AG10803 (cell line): Measurements from ENCODE around the gene MRPL52.

ENCODE experiments used
- DNase-seq: peaks from one replicate; pipeline ENCODE4 v3.0.0; 2010; ENCODE audit warnings: low read depth
- H3K4me3 ChIP-seq: 2 replicates; pipeline ENCODE4 v1.5.1; 2011; ENCODE audit warnings: mild to moderate bottlenecking, low read length, control low read depth
- TF ChIP-seq, protein P1 (sequence below): conservative IDR thresholded peaks from 2 replicates; pipeline ENCODE4 v1.5.1; 2011; ENCODE audit warnings: mild to moderate bottlenecking, low read length, control low read depth, inconsistent platforms

Gene MRPL52

DNA sequence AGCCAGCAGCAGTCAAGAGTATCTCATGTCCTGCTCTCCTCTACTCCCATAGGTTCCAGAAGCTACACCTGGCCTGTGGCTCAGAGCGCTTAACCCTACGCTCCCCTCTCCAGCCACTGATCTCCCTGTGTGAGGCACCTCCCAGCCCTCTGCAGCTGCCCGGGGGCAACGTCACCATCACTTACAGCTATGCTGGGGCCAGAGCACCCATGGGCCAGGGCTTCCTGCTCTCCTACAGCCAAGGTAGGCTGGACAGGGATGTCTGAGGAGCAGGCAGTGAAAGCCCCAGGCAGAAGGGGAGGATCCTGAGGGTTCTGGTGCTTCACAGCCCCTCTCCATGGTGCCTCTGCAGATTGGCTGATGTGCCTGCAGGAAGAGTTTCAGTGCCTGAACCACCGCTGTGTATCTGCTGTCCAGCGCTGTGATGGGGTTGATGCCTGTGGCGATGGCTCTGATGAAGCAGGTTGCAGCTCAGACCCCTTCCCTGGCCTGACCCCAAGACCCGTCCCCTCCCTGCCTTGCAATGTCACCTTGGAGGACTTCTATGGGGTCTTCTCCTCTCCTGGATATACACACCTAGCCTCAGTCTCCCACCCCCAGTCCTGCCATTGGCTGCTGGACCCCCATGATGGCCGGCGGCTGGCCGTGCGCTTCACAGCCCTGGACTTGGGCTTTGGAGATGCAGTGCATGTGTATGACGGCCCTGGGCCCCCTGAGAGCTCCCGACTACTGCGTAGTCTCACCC is 45.5 kb downstream of the MRPL52 start:
- TF ChIP-seq, protein P1, sequence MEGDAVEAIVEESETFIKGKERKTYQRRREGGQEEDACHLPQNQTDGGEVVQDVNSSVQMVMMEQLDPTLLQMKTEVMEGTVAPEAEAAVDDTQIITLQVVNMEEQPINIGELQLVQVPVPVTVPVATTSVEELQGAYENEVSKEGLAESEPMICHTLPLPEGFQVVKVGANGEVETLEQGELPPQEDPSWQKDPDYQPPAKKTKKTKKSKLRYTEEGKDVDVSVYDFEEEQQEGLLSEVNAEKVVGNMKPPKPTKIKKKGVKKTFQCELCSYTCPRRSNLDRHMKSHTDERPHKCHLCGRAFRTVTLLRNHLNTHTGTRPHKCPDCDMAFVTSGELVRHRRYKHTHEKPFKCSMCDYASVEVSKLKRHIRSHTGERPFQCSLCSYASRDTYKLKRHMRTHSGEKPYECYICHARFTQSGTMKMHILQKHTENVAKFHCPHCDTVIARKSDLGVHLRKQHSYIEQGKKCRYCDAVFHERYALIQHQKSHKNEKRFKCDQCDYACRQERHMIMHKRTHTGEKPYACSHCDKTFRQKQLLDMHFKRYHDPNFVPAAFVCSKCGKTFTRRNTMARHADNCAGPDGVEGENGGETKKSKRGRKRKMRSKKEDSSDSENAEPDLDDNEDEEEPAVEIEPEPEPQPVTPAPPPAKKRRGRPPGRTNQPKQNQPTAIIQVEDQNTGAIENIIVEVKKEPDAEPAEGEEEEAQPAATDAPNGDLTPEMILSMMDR, result no peak
- no peak for DNase-seq
- no peak overlapping the region for H3K4me3 ChIP-seq

GRCh38 chr14:22875748-22876319 is 46.1 kb downstream of the MRPL52 start:
- H3K4me3 ChIP-seq, result no peak overlapping the region
- TF ChIP-seq, protein P1, result no peak
- DNase-seq, result no peak

DNA sequence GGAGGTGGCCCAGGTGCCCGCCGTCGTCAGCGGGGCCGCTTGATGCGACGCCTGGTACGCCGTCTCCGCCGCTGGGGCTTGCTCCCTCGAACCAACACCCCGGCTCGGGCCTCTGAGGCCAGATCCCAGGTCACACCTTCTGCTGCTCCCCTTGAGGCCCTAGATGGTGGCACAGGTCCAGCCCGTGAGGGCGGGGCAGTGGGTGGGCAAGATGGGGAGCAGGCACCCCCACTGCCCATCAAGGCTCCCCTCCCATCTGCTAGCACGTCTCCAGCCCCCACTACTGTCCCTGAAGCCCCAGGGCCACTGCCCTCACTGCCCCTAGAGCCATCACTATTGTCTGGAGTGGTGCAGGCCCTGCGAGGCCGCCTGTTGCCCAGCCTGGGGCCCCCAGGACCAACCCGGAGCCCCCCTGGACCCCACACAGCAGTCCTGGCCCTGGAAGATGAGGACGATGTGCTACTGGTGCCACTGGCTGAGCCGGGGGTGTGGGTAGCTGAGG is 47.4 kb downstream of the MRPL52 start:
- TF ChIP-seq, protein P1, result no peak
- no peak overlapping the region for H3K4me3 ChIP-seq
- no peak for DNase-seq

GRCh38 chr14:22878271-22879246 is 48.9 kb downstream of the MRPL52 start:
- H3K4me3 ChIP-seq, result no peak overlapping the region
- no peak for DNase-seq
- TF ChIP-seq, protein P1, result no peak

- TF ChIP-seq, protein P1, result no peak
- DNase-seq, result no peak
- no peak overlapping the region for H3K4me3 ChIP-seq
Measured at GRCh38 chr14:22882064-22882463, 52.4 kb downstream of the MRPL52 start.

DNA sequence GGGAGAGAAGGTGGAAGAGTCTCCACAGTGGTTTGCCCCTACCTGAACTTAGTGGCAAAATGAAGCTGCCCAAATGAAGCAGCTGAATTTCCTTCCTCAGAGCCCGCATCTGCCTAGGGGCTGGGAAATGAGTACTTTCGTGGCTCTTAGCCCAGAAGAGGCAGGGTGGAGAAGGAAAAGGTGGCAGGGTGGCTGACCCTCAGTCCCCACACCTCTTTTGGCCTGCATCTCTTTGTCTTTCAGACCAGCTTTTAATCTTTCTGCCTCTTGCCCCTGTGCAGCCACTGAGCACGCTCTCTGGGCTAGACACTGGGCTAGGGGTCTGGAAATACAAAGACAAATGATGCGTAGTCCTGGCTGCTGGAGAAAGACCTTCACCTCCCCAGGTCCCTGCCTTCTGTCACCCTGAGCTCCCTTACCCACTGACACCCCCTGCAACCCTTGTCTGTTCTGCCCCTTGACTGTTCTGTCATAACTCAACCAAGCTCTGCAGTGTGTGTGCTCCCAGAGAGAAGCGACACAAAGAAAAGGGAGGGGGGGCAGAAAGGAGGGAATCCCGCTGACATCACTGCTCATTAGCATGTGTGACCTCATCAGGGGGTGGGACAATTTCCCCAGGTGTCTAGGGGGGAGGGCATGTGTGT is 53.0 kb downstream of the MRPL52 start:
- H3K4me3 ChIP-seq, result no peak overlapping the region
- TF ChIP-seq, protein P1, result no peak
- peak; percentile 18 for DNase-seq
